ENCODE measurements around the gene LRRC4C.

- TF ChIP-seq CTCF (IDR thresholded peaks at IDR 0.05), result no peak
- no peak for TF ChIP-seq POLR2AphosphoS5 (IDR thresholded peaks at IDR 0.05)
Observed at GRCh38 chr11:40133498-40133897, 1326.0 kb downstream of the LRRC4C start.

Measured in gastroesophageal sphincter (tissue), 3 donors.